ENCODE data around the gene ABLIM1.

The ABLIM1 gene

GRCh38 chr10:114537736-114538135 is 120.3 kb downstream of the ABLIM1 start:
- no peak for TF ChIP-seq ZBTB20 (tag by site-specific recombination; IDR thresholded peaks at IDR 0.05)
- no peak for TF ChIP-seq ZBTB48 (tag by site-specific recombination; IDR thresholded peaks at IDR 0.05)
- TF ChIP-seq ZFP69B (tag by site-specific recombination; IDR thresholded peaks at IDR 0.05) = no peak
- no peak for TF ChIP-seq ZNF184 (tag by site-specific recombination; IDR thresholded peaks at IDR 0.05)
- no peak for TF ChIP-seq ZNF549 (tag by site-specific recombination; IDR thresholded peaks at IDR 0.05)
- no peak for TF ChIP-seq ZBTB11 (tag by site-specific recombination; conservative IDR thresholded peaks at IDR 0.05; ENCODE audit: low read depth)
- TF ChIP-seq WT1 (tag by site-specific recombination; IDR thresholded peaks at IDR 0.05) = no peak
- no peak for TF ChIP-seq PRDM1 (tag by site-specific recombination; IDR thresholded peaks at IDR 0.05)
- TF ChIP-seq ZNF510 (tag by site-specific recombination; IDR thresholded peaks at IDR 0.05; ENCODE audit: insufficient replicate concordance) = no peak
- Histone ChIP-seq H3K4me3 (ENCODE audit: low read depth, low read length) (no peak overlapping the region), H3K27ac (ENCODE audit: extremely low read depth, low read depth, low read length) (no peak overlapping the region), H3K36me3 (ENCODE audit: control insufficient read depth in 2 of 2, insufficient read depth in 1 of 2, low read length in 2 of 2) (no peaks in the 10 kb centered on the region), H3K4me1 (ENCODE audit: control insufficient read depth, insufficient read depth, low read length) (no peaks in the 10 kb centered on the region), H3K9me3 (ENCODE audit: control insufficient read depth, insufficient read depth, low read depth, low read length) (no peaks in the 10 kb centered on the region)
- CTCF ChIA-PET = interaction anchor here (1.3 kb wide), 1 partner anchor 66 kb away, joined by 3 read pairs; no protein-coding TSS in a partner anchor
- POLR2A ChIA-PET = no interaction called here

DNA sequence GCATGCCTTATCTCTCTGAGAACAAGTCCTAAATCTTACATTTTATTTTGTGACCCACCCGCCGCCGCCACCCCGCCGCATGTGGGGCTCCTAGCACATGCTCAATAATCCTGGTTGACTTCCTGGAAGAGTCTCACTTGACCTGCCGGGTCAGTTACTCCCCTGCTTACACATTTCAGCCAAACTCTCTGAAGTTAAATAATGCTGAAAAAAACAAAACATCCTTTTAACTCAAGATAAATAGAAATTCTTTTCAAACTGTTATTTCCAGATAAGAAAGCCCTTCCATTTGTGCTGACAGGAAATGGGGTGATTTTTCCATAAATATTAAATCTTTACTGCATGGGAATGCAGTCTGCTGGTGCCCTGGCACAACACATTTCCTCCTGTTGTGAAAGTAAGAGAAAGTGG is 123.5 kb downstream of the ABLIM1 start:
- H3K27ac ChIP-seq (ENCODE audit: extremely low read depth, low read depth, low read length) = no peak overlapping the region

More for the DNA sequence above, 123.5 kb downstream of the ABLIM1 start:
- H3K4me1 ChIP-seq (ENCODE audit: control insufficient read depth, insufficient read depth, low read length) = no peaks in the 10 kb centered on the region
- POLR2A ChIA-PET = no interaction called here
- H3K4me3 ChIP-seq (ENCODE audit: low read depth, low read length) = no peak overlapping the region
- H3K9me3 ChIP-seq (ENCODE audit: control insufficient read depth, insufficient read depth, low read depth, low read length) = no peaks in the 10 kb centered on the region
- H3K36me3 ChIP-seq (ENCODE audit: control insufficient read depth in 2 of 2, insufficient read depth in 1 of 2, low read length in 2 of 2) = no peaks in the 10 kb centered on the region
- CTCF ChIA-PET = interaction anchor here (0.7 kb wide), 1 partner anchor 167 kb away, joined by 3 read pairs; no protein-coding TSS in a partner anchor
- TF ChIP-seq ZNF19 (tag by site-specific recombination; IDR thresholded peaks at IDR 0.05; ENCODE audit: low read depth) = no peak
- TF ChIP-seq ZNF274 (IDR thresholded peaks at IDR 0.05; ENCODE audit: low read length) = no peak
- no peak for TF ChIP-seq ZNF274 (tag by site-specific recombination; IDR thresholded peaks at IDR 0.05; ENCODE audit: borderline replicate concordance)
- TF ChIP-seq GLI2 (tag by site-specific recombination; IDR thresholded peaks at IDR 0.05; ENCODE audit: borderline replicate concordance, low read depth) = no peak
- no peak for TF ChIP-seq OSR2 (tag by site-specific recombination; IDR thresholded peaks at IDR 0.05)
- TF ChIP-seq ZNF571 (tag by site-specific recombination; IDR thresholded peaks at IDR 0.05) = no peak
- TF ChIP-seq GLIS1 (tag by site-specific recombination; IDR thresholded peaks at IDR 0.05) = no peak
- TF ChIP-seq ZBTB26 (tag by site-specific recombination; optimal IDR thresholded peaks at IDR 0.05) = no peak
- no peak for TF ChIP-seq ZEB2 (tag by site-specific recombination; IDR thresholded peaks at IDR 0.05)
- TF ChIP-seq ZBTB44 (tag by site-specific recombination; IDR thresholded peaks at IDR 0.05) = no peak
- no peak for TF ChIP-seq ZBTB6 (tag by site-specific recombination; IDR thresholded peaks at IDR 0.05)
- TF ChIP-seq, protein P1, sequence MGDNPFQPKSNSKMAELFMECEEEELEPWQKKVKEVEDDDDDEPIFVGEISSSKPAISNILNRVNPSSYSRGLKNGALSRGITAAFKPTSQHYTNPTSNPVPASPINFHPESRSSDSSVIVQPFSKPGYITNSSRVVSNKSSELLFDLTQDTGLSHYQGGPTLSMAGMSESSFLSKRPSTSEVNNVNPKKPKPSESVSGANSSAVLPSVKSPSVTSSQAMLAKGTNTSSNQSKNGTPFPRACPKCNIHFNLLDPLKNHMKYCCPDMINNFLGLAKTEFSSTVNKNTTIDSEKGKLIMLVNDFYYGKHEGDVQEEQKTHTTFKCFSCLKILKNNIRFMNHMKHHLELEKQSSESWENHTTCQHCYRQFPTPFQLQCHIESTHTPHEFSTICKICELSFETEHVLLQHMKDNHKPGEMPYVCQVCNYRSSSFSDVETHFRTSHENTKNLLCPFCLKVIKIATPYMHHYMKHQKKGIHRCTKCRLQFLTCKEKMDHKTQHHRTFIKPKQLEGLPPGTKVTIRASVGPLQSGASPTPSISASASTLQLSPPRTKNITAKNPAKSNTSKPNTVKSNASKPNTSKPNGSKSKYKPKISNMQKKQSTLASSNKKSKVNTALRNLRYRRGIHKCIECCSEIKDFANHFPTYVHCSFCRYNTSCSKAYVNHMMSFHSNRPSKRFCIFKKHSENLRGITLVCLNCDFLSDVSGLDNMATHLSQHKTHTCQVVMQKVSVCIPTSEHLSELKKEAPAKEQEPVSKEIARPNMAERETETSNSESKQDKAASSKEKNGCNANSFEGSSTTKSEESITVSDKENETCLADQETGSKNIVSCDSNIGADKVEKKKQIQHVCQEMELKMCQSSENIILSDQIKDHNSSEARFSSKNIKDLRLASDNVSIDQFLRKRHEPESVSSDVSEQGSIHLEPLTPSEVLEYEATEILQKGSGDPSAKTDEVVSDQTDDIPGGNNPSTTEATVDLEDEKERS (tag by site-specific recombination; IDR thresholded peaks at IDR 0.05) = no peak
